GM18951 (cell line): ENCODE measurements around the gene BRCC3.

ENCODE experiments used
- POLR2A ChIP-seq: IDR thresholded peaks from 4 replicates; pipeline ENCODE4 v1.6.1; 2011; ENCODE audit warnings: mild to moderate bottlenecking; ENCODE audit not compliant: insufficient read length, insufficient read depth; ENCODE audit errors: extremely low read depth
- in situ Hi-C: fragments of 300-500 bp; cut with MboI; formaldehyde crosslinking; loops from one replicate; pipeline ENCODE4 v1.12.0; 2022; ENCODE audit warnings: low sequenced_read_pairs, mixed read lengths, inconsistent platforms; ENCODE audit not compliant: unreplicated experiment

The BRCC3 gene

DNA sequence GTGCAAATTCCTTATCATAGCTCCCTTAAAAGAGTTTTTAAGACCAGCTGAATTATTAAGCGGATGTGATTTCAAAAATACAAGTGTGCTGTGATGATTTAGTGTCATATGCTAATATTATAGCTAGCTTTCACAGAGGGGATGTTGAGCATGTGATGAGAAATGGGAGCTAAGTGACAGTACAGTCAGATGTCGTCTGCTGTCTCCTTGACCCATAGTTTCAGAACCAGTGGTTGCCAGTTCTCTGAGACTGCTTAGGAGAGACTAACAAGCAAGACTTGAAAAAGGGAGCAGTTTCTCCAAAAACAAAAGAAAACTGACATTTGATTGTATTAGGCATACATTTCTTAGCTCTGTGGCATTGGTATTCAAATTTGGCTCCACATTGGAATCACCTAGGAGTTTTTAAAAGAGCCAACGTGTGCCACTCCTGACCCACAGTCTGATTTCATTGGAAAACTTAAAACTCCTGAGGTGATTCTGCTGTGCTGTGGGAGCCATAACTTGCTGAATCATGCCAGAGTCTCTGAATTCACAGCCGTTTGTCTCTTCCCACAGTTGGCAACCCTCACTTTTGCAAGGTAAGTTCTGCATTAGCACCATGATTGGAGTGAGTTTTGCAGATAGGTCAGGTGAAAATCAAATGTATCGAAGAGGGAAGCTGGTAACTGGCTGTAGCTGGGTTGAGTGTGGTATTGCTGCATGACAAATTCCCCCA is 24.3 kb upstream of the BRCC3 start:
- TF ChIP-seq POLR2A, result no peak
- in situ Hi-C loops, result no loop called here

DNA sequence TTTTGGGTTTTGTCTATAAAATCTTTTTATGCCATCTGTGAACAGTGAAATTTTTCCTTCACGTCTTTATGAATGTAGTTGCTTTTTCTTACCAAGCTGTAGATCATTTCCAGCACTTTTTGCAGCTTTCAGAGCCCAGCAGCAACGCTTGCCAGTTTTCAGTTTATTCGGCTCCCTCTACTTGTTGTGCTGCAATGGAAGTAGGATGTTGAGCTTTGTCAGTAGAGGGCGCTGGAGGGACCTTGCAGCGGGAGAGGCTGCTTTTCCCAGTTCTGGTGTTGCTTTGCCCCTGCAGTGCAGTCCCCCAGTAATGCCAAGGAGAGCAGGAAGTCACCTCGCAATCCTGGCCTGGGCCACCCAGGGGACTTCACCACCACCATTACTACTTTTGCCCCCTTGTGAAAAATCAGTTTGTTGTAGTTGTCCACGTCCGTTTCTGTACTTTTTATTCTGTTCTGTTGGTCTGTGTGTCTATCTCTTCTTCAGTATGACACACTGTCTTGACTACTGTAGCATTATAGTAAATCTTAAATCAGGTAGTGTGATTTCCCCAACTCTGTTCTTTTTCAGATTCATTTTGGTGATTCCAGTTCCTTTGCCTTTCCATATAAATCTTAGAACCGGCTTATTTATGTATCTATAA is 22.2 kb upstream of the BRCC3 start:
- TF ChIP-seq POLR2A, result no peak
- in situ Hi-C loops, result no loop called here

DNA sequence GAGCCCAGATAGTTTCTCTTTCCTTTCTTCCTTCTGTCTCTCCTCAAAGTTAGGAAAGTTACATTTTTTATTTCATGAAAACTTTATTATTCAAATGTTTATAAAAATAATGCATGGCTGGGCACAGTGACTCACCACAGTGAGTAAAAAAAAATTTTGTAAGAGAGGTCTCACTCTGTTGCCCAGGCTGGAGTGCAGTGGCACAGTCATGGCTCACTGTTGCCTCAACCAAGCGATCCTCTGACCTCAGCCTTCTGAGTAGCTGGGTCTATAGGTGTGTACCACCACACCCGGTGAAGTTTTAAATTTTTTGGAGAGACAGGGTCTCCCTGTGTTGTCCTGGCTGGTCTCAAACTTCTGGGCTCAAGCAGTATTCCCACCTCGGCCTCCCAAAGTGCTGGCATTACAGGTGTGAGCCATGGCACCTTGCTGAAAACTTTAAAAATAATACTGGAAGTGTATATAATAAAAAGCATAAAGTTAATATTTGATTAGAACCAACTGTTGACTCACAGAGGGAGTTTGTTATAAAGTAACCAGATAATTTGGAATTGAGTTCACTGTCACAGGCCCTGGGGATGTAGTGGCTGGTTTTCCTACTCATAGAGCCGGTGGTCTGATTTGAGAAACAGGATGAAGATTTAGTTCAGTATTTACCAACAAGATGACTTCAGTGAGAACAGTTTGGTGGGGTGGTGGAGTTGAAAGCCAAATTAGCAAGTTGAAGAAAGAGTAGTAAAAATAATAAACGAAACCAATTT is 18.4 kb upstream of the BRCC3 start:
- in situ Hi-C loops, result no loop called here
- no peak for TF ChIP-seq POLR2A

DNA sequence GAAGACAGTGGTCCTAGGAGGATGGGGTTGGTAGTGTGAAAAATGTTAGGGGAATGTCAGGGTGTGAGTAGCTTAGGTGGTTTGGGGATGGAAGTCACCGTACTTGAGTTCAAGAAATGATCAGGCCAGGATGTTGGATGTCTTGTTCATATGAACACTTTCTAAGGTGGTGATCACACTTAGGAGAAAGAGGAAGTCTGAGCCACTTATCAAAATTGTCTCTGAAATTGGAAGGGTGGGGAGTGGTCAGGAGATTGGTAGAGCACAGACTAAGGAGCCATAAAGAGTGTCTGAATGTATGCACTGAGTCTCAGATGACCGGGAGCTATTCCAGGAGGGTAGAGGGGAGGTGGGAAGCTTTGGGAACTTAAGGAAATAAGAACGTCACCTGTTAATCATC is 17.7 kb upstream of the BRCC3 start:
- no peak for TF ChIP-seq POLR2A
- in situ Hi-C loops, result no loop called here

DNA sequence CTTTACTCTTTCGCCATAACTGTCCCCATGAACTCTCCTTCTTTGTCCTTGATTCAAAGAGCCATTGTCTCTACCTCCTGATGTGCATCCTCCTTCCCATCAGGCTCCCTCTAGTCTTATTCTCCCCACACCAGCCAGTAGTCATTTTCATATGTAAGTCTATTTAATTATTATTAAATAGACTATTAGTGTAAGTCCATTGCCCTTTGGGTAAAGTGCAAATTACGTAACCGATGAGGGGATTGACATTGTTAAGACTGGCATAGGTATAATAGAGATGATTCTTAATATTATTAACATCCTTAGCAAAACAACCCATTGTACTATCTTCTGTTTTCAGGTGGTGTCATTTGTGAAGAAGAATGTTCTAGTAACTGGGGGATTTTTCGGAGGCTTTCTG is 17.1 kb upstream of the BRCC3 start:
- in situ Hi-C loops, result no loop called here
- TF ChIP-seq POLR2A, result no peak

DNA sequence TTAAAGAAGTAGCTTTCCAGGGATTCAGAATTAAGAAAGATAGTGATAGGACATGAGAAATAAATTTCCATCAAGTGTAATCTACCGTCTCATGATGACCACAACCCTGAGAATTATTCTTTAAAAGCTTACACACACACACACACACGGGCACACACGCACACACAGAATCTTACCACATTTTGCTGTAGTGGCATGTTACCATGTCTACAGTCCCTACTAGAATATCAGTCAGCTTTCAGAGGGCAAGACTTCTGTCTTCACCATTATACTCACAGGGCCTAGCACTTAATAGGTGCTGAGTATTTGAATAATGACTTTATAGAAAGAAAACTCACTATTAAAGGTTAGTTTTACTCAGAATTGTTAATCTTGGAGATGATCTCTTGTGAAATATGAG is 15.8 kb upstream of the BRCC3 start:
- no peak for TF ChIP-seq POLR2A
- in situ Hi-C loops, result loop anchor here (5.0 kb wide), 1 partner anchor 73 kb away; no protein-coding TSS in a partner anchor

DNA sequence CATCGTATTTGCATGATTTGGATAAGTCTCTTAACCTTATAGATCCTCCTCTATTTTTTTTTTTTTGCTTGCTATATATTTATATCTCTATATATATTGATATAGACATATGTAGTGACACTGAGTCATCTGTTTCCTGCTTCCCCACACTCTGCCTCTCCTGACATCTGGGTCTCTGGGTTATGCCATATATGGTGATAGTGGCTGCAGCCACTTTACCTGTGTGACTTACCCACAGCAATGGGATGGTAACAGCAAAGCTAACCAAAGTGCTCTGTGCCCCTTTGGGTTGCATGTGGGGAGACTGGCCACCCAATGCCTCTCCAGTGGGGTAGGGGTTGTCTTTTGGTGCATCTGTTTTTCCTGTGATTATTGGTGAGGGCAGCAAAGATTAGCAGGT is 14.8 kb upstream of the BRCC3 start:
- TF ChIP-seq POLR2A, result no peak
- in situ Hi-C loops, result loop anchor here (5.0 kb wide), 1 partner anchor 74 kb away; no protein-coding TSS in a partner anchor

DNA sequence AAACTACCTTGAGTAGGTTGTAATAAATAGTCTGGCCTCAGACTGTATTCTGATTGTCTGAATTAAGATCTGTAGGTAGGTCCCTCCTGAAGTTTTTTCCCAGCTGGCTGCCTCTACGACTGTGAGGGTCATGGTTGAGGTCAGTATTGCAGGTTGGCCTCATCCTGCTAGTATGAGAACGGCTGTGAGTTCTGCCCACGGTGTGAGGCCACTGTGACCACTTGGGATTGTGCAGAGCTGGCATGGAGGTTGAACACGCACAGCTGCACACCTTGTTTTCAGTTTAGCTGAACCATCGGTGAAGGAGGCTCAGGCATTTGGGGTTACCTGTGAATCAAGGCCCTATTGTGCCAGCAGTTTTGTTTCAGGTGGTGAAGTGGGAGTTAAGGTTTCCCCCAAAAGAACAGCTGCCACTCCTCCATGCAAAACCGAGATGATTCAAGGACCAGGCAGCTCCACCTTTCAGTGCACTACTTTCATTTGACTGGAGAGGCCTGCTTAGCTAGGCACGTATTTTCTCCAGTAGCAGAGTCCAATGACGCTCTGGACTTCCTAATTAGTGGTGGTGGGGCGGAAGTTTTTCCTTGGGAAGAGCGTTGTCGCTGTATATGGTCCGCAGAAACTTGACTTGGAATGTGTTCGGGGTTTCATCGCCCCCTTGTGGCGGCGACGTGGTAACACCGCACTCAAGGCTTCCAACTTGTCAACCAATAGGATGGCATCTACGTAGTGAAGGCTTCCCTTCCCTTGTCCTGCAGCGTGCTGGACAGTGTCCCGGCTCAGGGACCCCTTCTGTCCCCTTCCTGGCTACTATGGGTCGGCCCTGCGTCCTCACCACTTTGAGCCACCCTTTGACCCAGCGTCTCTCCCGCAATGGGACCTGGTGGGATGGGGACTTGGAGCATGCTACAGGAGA is 14.2 kb upstream of the BRCC3 start:
- TF ChIP-seq POLR2A, result no peak
- in situ Hi-C loops, result loop anchor here (5.0 kb wide), 1 partner anchor 75 kb away; no protein-coding TSS in a partner anchor

DNA sequence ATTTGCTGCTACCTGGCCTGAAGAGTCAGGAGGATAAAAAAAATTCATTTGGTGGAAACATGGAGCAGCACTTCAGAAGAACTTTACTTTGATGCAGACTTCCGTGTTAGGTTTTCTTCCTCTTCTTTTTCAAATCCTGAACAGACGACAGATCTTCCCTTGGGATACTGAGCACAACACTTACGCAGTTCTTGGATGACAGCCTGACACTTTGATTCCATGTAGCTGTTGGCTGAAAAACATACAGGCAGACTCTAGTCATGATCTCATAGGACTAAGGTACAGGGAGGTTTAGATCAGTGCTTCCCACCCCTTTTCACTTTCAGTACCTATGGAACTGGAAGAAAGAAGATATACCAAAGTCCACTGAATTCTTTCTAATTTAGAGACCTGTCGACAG is 9.5 kb upstream of the BRCC3 start:
- TF ChIP-seq POLR2A, result no peak

DNA sequence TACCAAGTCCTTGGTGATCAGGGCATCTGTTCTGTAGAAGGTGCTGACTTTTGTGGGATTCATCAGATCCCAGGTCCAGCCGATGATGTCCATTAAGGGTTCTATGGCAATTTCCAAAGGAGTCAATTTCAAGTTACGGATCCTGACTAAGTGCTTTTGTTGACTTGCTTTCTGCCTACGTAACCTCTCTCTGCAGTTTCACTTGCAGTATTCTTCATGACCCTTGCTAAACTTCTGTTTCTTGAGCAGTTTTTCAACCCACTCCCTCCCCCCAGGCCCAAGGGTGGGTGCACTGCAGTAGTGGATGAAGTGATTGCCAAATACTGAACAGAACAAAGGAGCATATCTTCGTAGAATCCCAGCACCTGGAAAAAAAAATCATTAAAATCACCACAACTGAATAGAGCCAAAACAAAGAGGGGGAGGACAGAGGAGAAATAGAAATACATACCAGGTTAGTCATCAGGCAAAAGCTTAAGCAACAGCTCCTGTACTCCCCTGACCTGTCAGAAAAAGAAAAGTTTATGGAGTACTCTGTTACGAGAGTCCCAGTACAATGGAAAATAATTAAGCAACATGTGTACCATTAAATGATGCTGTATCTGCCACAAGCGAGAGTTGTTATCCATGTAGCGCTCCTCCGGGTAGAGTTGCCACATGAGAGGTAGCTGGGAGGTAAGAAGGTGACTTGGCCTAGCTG is 6.1 kb upstream of the BRCC3 start:
- no peak for TF ChIP-seq POLR2A
- in situ Hi-C loops, result no loop called here

More for the DNA sequence above, 9.5 kb upstream of the BRCC3 start:
- in situ Hi-C loops, result no loop called here

DNA sequence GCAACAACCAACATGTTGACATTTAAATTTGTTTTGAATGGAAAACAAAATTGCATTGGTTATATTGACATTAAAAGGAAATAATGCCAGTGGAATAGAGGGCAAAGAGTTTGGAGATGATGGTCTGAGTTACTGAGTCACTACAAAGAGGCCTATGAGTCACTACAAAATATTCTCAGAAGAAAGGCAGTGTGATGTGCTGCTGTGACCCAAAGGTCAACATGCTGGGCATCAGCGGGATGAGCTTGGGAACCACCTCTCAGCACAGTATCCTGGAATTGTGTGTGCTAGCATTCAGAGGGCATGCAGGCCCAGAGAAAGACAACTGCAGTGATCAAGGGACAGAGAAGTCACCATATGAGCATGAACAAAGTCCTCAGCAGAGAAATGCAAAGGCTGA is 3.1 kb upstream of the BRCC3 start:
- no peak for TF ChIP-seq POLR2A
- in situ Hi-C loops, result no loop called here

DNA sequence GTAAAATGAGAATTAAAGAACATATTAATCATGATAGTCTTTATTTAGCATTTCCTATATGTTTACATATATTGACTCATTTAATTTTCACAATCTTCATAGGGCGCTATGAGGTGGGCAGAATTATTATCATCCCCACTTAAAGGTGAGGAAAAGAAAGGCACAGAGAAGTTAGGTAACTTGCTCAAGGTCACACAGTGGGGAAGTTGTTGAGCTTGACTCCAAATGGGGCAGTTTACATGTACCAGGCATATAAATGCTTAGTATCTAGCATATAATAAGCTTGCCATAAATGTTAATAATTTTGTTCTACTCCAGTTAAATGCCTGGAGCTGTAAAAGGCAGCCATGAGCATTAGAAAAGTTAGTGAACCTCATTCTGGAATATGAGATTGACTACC is 1.9 kb upstream of the BRCC3 start:
- in situ Hi-C loops, result no loop called here

DNA sequence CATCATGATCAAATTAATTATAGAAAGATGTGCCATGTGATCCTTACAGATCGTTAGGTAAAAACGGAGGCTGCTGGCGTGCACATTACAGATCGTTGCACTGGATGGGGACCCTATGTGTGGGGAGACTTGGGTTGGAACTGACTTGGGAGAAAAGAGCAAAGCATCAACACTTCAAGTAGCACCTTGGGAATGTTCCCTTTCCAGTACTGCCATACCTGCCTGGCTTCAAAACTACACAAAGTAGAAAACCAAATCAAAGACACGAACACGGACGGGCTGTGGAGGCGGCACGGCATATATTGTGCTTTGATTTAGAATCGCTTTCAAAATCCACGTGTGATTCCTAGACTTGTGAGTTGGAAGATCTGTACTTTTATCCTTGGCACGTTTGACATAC is 1.3 kb upstream of the BRCC3 start:
- no peak for TF ChIP-seq POLR2A
- in situ Hi-C loops, result no loop called here

More for the DNA sequence above, 1.9 kb upstream of the BRCC3 start:
- TF ChIP-seq POLR2A, result no peak

DNA sequence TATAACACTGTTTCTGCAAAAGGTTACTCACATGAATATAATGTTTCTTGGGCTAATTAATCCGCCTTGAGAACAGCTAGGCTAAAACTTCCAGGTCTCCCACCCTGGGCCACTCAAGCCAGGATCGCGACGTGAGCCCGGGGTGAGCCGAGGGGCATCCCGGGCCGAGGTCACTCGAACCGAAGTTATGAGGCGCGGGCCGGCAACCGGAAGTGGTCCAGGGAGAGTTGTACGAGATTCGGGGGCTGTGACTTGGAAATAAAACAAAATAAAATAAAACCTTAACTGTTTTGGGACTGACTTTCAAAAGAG is 689 bp upstream of the BRCC3 start:
- in situ Hi-C loops, result no loop called here
- TF ChIP-seq POLR2A, result no peak
